Embryonic facial prominence (tissue), 1 donor: ENCODE results near the gene TRAPPC2L.

Source experiments
- DNase-seq: peaks from one replicate; pipeline ENCODE4 v3.0.0-alpha.2; 2016; ENCODE audit errors: extremely low spot score

TRAPPC2L gene

DNA sequence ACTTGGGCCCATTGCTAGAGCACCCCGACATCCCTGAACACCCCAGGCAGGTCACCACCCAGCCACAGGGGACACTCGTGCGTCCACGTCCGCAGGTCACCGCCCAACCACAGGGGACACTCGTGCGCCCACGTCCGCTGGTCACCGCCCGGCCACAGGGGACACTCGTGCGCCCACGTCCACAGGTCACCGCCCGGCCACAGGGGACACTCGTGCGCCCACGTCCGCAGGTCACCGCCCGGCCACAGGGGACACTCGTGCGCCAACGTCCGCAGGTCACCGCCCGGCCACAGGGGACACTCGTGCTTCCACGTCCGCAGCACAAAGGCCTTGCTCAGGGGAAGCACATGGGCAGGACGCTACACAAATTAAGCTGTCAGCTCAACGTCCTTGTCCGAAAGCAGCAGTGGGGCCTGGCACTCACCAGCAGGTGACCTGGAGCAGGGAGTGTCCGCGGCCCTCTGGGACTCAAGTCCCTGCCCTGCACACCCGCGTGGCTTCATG lies 17.8 kb upstream of the TRAPPC2L start:
- no peak for DNase-seq

DNA sequence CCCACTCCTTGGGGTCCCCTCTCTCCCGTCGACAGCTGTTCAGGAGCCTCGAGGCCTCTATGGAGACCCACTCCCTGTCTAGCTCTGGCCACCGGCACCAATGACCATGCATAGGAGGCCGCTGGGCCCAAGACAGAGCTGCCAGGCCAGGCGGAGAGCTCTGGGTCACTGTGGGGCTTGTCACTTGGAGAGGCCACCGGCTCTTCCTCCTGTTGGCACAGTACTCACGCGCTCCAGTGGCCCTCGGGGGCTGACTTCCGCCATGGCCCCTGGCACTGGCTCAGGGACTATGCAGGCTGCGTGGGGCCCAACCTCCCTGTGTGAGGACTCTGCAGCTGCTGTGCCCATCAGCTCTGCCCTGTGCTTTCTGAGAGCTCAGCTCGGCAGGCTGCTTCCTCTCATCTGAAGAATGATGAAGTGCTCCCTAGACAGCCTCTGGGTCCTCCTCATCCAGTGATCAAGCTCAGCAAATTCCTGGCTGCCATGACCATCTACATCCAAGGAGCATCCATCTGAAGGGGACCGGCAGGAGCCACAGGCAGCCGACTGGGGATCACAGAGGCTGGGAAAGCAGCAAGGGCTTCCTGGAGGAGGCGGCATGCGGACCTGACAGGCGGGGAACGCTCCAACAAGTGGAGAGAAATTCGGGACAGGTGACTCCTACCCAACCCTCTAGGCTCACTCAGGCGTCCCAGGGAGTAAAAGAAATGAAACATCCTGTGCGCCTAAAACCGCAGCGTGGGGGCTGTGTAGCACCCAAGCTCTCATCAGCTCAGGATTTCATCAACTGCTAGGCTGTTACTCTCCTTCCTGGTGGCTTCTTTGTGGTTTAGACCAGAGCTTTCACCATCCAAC lies 17.0 kb upstream of the TRAPPC2L start:
- DNase-seq: no peak

DNA sequence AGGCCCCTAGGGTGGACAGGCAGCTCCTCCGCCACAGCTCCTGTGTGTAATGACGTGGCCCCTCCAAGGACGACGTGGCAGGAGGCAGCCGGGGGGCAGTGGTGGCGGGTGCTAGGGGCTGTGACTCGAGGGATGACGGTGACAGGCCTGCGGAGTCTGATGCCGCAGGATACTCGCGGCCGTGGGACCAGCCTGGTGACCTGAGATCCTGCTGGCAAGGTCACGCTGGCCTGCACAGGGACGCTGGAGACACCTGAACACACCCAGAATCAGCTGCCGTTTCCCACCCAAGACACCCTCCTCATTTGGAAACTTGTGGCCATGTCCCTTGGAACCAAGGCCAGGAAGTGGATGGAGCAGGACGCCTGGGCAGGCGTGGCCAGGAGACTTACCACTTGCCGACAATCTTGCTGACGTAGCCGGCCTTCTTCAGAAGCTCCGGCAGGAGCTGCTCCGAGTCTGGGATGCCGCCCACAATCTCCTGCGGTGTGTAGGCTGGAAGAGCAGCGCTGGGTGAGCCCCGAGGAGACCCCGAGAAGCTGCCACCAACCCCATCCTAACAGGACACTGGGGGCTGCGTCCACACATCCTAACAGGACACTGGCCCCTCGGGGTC lies 16.2 kb upstream of the TRAPPC2L start:
- no peak for DNase-seq

DNA sequence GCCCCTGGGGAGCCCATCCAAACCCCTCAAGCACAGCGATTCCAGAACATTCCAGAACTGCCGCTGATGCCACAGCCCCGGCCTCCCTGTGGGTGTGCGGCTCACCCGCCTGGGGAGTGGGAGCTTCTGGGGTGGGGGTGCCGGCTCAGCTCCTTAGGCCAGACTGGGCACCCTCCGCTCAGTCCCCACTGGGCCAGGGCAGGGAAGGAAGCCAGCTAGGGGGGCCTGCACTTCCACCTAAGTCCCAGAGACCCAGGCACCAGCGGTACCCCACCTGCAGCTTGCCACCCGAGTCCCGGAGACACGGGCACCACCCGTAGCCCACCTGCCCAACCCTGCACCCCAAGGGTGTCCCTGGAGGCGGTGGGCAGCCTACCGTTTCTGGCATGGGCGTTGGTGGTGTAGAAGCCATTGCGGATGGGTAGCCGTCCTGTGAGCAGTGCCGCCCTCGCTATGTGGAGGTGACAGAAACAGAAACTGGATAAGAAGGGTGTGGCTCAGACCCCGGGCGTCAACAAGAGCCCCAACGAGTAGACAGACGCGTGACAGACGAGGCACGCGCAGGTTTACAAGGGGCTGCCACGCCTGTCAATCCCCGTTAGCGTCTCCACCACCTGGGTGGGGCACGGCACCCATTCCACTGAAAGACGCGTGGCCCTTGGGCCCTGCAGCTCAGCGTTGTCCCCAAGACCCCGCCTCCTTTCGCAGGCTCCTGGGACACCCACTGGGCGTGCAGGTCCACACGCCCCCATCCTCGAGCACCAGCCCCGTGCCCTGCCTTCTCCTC lies 15.2 kb upstream of the TRAPPC2L start:
- DNase-seq: no peak

DNA sequence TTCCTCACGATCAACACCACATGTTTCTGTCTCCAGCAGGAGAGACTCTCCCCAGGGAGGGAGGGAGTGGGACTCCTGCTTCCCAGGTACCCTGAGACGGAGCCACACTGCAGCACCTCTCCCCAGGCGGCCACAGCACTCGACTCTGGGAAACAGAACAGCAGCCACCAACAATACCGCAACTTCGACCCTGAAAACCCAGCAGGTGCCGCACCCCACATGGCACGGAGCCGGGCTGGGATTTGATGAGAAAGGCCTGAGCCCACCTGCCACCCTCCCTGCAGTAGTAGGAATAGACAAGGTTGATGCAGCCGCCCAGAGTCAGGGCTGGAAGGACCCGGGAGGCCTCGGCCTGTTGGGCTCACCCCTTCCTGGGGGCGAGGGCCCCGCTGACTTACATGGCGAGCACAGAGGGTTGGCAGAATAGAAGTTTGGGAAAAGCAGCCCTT lies 14.6 kb upstream of the TRAPPC2L start:
- DNase-seq: no peak

DNA sequence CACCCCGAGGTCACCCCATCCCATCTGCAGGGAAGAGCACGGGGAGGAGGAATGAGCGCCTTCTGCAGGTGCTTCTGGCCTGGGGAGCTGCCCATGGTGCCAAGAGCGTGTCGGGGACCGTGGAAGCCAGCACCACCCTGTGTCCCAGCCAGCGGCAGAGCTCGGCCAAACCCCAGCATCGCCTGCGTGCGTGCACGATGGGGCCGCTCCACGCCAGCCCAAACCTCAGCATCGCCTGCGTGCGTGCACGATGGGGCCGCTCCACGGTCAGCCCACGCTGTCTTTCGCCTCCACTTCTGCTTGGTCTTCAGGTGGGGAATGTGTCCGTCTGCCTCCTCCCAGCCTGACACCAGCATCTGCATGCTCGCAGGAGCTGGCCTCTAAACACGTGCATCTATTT lies 14.1 kb upstream of the TRAPPC2L start:
- DNase-seq: no peak

DNA sequence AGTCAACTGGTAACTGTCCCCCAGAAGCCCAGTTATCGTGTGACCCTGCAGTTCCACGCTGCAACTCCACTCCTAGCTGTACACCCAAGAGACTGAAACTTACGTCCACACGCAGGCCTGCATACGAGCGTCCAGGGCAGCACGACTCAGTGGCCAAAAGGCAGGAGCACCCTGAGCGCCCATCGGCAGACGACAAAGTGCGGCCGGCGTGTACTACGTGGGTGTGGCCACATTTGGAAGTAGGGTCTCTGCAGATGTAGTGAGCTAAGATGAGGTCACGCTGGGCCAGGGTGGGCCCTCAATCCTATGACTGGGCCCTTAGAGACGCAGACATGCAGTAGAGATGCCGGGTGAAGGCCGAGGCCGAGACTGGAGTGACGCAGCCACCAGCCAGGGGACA lies 13.7 kb upstream of the TRAPPC2L start:
- no peak for DNase-seq

DNA sequence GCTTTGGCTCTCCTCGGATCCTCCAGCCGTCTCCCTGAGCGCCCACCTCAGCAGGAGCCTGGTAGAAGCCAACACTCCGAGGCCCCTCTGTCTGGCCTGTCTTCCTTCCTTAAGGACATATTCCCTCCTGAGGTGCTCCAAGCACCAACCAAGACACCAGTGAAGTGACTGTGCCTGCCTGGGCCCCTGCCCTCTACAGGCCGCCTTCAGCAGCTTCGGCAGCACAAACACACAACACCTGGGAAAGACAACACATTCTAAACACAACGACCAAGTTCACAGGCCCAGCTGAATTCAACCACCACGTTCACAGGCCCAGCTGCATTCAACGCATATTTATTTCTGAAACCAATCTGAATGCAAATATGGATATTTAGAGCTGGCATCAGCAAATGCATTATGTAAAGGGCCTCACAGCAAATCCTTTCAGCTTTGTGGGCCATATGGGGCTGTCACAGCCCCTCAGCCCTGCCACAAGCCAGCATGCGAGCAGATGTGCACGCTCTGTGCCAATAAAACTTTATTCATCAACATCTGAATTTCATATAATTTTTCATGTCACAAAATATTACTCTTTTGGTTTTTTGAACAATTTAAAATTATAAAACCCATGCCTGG lies 12.4 kb upstream of the TRAPPC2L start:
- no peak for DNase-seq

DNA sequence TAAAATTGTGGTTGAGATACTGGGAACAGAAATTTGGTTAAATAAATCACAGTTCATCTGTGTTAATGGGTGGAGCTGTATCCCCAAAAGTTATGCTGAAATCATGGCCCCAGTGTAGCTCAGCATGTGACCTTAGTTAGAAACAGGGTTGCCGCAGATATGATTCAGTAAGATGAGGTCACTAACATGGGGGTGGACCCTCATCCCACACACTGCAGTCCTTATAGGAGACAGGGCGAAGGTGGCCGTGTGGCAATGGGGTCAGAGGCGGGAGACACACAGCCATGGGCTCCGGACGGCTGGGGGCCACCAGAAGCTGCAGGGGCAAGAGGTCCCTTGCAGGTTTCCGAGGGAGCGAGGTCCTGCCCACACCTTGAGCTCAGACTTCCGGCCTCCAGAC lies 10.8 kb upstream of the TRAPPC2L start:
- DNase-seq: no peak

DNA sequence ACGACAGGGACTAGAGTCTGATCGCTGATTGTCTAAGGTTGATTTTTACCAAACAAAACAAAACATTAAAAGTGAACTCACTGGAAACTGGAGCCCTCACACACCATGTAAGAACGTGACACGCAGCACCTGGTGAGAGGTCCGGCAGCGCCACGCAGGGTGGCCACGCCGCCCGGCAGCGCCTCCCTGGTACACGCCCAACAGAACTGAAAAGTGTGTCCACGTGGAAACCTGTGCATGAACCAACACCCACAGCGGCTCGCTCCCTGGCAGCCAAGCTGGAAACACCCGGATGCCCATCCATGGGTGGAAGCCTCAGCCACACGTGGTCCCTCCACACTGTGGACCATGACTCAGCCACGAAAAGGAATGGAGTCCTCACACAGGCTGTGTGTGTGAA lies 9.3 kb upstream of the TRAPPC2L start:
- DNase-seq: no peak

DNA sequence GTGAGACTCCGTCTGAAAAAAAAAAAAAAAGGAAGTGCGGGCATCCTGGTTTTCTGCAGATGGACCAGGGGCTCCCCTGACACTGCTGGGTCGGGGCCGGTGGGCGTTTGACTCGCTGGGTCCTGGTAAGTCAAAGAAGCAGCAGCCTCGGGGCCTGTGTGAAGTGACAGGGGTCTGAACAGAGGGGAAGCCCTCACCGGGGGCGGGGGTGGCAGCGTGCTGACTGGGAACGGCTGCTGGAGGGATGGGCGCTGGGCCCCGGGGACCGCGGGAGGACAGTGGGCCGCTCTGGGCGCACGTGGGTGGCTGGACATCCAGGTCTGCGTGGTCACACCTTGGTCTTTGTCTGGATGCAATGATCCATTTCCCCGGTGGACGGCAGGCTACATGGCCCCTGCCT lies 8.4 kb upstream of the TRAPPC2L start:
- DNase-seq: no peak

DNA sequence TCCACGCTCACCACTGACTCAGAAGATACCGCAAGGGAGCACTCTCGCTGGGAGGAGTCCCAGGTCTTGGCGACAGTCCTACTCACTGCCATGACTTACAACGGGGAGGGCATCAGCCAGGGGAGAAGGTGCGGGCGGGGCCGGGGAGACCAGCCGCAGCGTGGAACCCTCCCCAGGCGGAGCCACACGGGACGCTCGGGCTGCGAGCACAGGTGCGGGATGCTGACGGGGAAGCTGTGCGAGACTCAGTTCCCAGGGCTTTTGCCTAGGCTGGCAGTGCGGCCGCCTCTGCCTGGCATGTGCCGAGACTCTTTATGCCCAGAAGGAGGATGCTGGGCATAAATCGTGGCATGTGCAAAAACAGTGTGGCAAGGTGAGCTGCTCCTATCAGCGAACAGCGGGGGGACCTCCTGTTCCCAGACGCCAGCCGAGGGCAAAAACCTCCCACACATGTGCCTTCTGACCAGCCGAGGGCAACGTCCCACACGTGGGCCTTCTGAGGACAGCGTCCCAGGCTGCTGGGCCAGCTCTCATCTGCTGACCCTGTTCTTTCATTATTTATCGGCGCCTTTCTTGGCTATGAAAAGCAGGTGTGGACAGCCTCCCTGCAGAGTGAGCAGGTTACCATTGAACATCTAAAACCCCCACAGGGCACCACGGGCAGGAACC lies 6.3 kb upstream of the TRAPPC2L start:
- DNase-seq: no peak

DNA sequence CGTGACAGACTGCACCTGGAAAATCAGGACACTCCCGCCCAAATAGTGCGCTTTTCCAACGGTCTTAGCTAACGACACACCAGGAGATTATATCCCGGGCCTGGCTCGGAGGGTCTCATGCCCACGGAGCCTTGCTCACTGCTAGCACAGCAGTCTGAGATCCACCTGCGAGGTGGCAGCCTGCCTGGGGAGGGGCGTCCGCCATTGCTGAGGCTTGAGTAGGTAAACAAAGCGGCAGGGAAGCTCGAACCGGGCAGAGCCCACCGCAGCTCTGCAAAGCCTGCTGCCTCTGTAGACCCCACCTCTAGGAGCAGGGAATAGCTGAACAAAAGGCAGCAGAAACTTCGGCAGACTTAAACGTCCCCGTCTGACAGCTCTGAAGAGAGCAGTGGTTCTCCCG lies 5.3 kb upstream of the TRAPPC2L start:
- DNase-seq: no peak

DNA sequence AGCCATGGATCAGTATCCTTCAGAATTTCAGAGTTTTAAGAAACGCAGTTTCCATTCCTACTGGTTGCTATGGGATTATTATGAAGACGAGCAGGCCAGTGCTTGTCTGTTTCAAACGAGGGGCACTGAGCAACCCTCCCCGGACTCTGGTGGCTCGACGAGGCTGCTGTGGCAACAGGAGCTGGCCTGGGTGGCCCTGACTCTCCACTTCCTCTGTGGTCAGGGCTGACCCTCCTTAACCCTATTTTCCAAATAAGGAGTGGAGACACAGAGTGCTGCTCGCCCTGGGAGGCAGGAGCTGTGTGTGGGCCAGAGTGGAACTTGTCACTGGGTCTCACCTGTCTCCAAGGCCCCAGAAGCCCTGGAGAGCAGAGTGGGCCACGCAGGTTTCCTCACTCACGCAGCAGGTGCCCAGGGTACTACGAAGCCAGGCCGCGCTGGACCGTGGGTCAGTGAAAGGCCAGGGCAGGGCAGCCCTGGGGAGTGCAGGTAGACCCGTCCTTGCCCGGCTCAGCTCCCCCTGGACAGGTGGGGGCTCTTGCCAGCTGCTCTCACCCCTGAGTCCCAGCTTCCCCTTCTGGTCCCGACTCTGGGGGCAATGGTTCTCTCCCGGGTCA lies 3.5 kb upstream of the TRAPPC2L start:
- no peak for DNase-seq

DNA sequence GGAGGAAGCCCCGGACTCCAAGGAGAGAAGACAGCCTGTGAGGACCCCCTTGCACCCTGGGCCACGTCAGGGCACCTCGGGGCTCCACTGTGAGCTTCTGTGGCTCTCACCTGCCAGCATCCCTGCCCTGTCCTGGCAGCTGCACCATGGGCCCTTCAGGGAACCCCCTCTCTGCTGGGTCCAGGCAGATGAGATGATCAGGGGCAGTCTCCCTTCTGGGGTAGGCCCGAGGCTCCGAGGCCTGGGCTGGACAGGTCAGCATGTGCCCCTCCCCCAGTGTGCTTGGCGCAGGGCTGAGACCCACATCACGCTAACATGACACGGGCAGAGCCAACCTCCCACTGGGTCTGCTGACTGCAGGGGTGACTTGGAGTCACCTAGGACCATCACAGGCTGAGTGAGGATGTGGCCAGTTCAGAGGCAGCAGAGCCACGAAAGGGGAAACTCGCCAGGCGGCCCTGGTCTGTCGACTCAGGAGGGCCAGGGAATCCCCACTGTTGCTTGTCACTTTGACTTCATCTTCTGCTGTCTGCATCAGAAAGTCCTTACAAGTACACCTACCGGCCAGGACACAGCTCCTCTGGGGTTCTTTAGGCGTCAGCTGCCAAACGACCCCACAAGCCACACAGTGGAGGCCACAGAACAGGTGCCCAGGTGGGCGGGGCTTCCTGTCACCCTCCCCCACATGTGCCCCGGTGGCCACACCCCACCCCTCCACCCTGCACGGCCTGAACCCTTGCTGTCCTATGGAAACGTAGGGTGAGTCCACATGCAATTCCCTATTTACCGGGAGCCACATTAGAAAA lies 2.4 kb upstream of the TRAPPC2L start:
- no peak for DNase-seq

DNA sequence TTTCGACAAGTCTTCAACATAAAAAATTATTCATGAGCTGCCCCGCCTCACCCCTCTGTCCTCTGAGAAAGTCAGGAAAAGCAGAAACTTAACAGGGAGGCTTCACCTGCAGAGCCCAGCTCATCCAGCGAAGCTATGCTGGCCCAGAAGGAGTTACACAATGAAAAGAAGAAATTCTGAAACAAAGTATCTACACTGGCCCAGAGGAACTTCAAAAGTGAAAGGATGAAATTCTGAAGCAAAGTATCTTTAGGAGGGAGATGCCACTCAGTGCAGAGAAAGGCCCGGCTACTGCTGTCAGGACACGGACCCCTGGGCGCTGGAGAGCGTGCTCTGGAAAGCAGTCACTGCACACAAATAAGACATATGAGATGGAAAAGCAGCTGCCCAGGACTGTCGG lies 1.8 kb upstream of the TRAPPC2L start:
- DNase-seq: no peak

DNA sequence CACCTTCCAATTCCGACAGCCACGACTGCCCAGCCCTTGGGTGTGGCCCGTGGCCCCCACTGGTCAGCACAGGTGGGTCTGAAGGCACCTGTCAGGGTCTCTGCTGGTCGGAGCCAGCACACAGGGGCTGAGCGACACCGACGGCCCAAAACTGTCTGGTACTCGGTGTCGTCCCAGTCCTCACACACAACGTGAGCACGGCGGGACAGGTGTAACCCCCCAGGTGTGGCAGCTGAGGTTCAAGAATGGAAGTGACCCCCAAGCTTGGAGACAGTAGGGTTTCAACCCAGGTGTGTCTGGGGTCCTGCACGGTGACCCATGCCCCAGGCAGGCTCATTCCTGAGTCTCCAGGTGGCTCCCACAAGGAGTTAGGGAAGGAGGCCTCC lies 1.2 kb upstream of the TRAPPC2L start:
- no peak for DNase-seq

DNA sequence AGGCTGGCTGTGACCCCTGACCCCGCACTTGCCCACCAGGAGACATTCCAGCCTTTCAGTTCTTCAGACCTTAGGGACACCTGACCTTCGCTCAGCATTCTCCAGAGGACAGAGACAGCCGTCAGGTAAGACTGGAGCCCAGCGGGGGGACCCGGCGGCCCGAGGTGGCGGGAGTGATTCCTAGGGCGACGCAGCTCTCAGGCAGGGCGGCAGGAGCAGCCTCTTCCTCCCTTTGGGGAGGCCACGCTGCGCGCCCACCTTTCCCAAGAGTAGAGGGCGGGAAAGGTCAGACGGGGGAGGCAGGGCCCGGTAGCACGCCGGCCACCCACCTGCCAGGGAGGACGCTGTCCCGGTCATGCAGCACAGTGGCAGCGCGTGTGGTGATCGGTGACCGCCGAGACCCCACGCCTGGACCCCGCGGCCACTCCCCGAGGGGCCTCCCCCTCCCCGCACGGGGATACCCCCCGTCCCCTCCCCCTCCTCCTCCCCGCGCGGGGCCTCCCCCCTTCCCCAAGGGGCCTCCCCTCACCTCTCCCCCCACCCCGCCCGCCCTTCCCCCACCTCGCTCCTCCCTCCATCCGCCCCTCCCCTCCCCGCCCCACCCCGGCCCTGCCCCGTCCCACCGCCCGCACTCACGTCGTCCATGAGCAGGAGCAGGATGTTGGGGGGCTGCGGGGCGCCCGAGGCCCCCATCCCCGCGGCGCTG lies 652 bp upstream of the TRAPPC2L start:
- DNase-seq: no peak

DNA sequence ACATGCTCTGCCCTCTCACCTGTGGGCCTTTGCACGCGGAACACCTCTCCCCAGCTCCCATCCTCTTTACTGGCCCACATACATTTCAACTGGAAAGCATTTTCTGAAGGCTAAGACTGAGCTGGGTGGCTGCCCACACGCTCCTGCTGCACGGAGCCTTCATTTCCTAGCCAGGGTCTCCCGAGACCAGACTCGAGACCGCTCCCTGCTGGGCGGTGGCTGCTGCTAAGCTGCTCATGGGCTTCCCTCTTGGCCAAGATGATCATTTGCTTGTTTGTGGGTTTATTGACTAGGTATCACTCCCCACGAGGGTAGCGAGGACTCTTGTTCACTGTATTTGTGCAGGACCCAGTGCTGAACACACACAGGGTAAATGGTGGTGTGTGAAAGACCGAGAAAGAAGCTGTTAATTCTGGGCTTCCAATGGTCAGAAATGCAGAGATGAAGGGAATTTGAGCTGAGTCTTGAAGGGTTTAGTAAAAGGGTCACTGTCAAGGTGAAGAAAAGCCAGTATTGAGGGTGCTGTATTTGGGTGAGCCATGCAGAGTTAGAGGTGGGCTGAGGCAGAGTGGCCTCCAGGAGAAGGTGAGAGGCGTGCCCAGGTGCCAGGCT lies 907 bp downstream of the TRAPPC2L start:
- no peak for DNase-seq
